ENCODE data around the gene KCTD2. TPM values are rescaled to one million over a fixed set of nuclear protein-coding genes. Genes with fewer than 3 reads are reported as not detected.
A peak's percentile ranks its signal among the peaks of the same experiment; 100 is the strongest.

Gene KCTD2
- total and polyA plus RNA-seq, 2 of the 13 experiments (the other 11 are each of a cell fraction or from before 2014, with no cell fraction given) = 28.3 to 32.6 TPM

DNA sequence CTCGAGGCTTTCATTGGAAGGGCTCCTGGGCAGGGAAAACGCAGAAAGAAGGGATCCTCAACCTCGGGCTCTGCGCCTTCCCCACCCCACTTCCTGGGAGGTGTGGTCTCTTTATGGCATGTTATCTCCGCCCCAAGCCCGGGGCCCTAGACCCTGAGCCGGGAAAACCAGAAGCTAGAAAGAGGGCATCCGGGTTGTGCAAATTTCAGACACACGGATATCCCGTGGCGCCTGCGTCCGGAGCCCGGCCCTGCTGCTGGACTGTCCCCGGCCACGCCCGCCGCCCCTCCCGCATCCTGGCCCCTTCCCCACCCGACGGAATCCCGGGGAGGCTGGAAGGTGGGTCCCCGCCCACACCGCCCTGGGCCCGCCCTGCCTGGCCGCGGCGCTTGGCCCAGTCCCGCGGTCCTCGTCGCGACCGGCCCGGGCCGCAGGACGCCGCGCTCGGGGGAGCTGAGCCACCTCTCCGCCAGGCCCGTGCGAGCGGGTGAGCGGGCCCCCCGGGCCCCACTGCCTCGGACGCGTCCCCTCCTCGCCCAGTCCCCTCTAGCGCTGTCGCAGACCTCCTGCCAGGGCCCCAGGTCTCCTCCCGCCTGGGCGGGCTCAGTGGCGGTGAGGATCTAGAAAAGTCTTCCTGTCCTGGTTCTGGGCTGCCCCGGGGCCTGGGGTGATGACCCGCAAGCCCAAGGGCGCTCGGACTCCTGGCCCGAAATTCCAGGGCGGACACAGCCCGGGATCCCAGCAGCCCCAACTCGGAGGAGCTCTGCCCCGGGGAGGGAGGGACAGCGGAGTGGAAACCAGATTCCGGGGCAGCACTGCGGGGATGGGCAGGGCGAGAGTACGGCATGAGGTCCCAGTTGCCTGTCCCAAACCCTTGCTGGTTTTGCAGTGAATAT lies 40.8 kb downstream of the KCTD2 start, which contains the start of gene SLC16A5 (continued):
- TF ChIP-seq, protein P1, sequence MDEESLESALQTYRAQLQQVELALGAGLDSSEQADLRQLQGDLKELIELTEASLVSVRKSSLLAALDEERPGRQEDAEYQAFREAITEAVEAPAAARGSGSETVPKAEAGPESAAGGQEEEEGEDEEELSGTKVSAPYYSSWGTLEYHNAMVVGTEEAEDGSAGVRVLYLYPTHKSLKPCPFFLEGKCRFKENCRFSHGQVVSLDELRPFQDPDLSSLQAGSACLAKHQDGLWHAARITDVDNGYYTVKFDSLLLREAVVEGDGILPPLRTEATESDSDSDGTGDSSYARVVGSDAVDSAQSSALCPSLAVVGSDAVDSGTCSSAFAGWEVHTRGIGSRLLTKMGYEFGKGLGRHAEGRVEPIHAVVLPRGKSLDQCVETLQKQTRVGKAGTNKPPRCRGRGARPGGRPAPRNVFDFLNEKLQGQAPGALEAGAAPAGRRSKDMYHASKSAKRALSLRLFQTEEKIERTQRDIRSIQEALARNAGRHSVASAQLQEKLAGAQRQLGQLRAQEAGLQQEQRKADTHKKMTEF (CRISPR knock-in tag; IDR thresholded peaks at IDR 0.05) = peak; percentile 48; the same call in 1 of the 2 replicates
- TF ChIP-seq ZNF792 (CRISPR knock-in tag; IDR thresholded peaks at IDR 0.05) = peak; percentile 36; the same call in 1 of the 2 replicates
- TF ChIP-seq ZNF17 (CRISPR knock-in tag; IDR thresholded peaks at IDR 0.05) = no peak
- TF ChIP-seq GATA4 (IDR thresholded peaks at IDR 0.05; ENCODE audit: borderline replicate concordance, low read depth) = peak; percentile 41; the same call in 1 of the 2 replicates
- TF ChIP-seq HDAC6 (IDR thresholded peaks at IDR 0.05; ENCODE audit: low read depth, low read length) = no peak
- peak; percentile 47; the same call in 1 of the 2 replicates for TF ChIP-seq EED (CRISPR knock-in tag; IDR thresholded peaks at IDR 0.05)
- TF ChIP-seq ZMAT3 (CRISPR knock-in tag; conservative IDR thresholded peaks at IDR 0.05) = peak; percentile 37; the same call in 1 of the 2 replicates
- TF ChIP-seq RARA (CRISPR knock-in tag; IDR thresholded peaks at IDR 0.05) = peak; percentile 73
- peak; percentile 17; the same call in 1 of the 2 replicates for TF ChIP-seq FOXK2 (IDR thresholded peaks at IDR 0.05)
- TF ChIP-seq NONO (IDR thresholded peaks at IDR 0.05) = no peak
- TF ChIP-seq NONO (CRISPR knock-in tag; conservative IDR thresholded peaks at IDR 0.05) = 0 out of 2 replicates have a peak, but pooled peaks have one; percentile 56
- no peak for TF ChIP-seq ZNF24 (IDR thresholded peaks at IDR 0.05)
- TF ChIP-seq, protein P2, sequence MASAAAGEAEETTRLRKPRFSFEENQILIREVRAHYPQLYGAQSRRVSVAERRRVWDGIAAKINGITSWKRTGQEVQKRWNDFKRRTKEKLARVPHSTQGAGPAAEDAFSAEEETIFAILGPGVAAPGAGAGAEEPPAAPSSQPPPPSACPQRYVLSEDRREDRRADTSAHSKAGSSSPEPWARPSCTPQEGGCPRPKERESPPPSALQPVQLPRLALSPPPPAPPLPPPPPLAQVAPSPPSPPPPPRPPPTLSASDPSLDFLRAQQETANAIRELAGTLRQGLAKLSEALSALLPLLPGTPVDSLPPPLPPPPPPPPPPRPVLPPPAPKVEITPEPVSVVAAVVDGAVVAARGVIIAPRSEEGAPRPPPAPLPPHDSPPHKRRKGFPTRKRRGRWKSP (CRISPR knock-in tag; IDR thresholded peaks at IDR 0.05) = no peak
- TF ChIP-seq ZNF883 (CRISPR knock-in tag; IDR thresholded peaks at IDR 0.05; ENCODE audit: not compliant biosample characterization) = no peak
- TF ChIP-seq ZNF839 (CRISPR knock-in tag; IDR thresholded peaks at IDR 0.05; ENCODE audit: borderline replicate concordance) = no peak
- TF ChIP-seq, protein P3, sequence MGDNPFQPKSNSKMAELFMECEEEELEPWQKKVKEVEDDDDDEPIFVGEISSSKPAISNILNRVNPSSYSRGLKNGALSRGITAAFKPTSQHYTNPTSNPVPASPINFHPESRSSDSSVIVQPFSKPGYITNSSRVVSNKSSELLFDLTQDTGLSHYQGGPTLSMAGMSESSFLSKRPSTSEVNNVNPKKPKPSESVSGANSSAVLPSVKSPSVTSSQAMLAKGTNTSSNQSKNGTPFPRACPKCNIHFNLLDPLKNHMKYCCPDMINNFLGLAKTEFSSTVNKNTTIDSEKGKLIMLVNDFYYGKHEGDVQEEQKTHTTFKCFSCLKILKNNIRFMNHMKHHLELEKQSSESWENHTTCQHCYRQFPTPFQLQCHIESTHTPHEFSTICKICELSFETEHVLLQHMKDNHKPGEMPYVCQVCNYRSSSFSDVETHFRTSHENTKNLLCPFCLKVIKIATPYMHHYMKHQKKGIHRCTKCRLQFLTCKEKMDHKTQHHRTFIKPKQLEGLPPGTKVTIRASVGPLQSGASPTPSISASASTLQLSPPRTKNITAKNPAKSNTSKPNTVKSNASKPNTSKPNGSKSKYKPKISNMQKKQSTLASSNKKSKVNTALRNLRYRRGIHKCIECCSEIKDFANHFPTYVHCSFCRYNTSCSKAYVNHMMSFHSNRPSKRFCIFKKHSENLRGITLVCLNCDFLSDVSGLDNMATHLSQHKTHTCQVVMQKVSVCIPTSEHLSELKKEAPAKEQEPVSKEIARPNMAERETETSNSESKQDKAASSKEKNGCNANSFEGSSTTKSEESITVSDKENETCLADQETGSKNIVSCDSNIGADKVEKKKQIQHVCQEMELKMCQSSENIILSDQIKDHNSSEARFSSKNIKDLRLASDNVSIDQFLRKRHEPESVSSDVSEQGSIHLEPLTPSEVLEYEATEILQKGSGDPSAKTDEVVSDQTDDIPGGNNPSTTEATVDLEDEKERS (CRISPR knock-in tag; IDR thresholded peaks at IDR 0.05) = no peak
- no peak for TF ChIP-seq ZNF564 (CRISPR knock-in tag; IDR thresholded peaks at IDR 0.05)
- TF ChIP-seq, protein P4, sequence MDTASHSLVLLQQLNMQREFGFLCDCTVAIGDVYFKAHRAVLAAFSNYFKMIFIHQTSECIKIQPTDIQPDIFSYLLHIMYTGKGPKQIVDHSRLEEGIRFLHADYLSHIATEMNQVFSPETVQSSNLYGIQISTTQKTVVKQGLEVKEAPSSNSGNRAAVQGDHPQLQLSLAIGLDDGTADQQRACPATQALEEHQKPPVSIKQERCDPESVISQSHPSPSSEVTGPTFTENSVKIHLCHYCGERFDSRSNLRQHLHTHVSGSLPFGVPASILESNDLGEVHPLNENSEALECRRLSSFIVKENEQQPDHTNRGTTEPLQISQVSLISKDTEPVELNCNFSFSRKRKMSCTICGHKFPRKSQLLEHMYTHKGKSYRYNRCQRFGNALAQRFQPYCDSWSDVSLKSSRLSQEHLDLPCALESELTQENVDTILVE (CRISPR knock-in tag; IDR thresholded peaks at IDR 0.05) = peak; percentile 48; the same call in 1 of the 2 replicates
- no peak for TF ChIP-seq ADNP (CRISPR knock-in tag; IDR thresholded peaks at IDR 0.05)
- TF ChIP-seq, protein P5, sequence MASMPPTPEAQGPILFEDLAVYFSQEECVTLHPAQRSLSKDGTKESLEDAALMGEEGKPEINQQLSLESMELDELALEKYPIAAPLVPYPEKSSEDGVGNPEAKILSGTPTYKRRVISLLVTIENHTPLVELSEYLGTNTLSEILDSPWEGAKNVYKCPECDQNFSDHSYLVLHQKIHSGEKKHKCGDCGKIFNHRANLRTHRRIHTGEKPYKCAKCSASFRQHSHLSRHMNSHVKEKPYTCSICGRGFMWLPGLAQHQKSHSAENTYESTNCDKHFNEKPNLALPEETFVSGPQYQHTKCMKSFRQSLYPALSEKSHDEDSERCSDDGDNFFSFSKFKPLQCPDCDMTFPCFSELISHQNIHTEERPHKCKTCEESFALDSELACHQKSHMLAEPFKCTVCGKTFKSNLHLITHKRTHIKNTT (CRISPR knock-in tag; IDR thresholded peaks at IDR 0.05) = no peak
- no peak for TF ChIP-seq BORCS8-MEF2B (CRISPR knock-in tag; IDR thresholded peaks at IDR 0.05)
- TF ChIP-seq CEBPB (IDR thresholded peaks at IDR 0.05; ENCODE audit: borderline replicate concordance, low read depth, low read length) = peak; percentile 40; the same call in 1 of the 2 replicates
- TF ChIP-seq NCOR1 (IDR thresholded peaks at IDR 0.05; ENCODE audit: borderline replicate concordance, low read length) = no peak

All from HepG2 (cell line).